Ovary (tissue), 9 donors: ENCODE data around the gene OGG1. TPM values are rescaled to one million over a fixed set of nuclear protein-coding genes. Genes with fewer than 3 reads are reported as not detected.

Experiments
- DNase-seq, 5 donors: peaks; one replicate each; pipeline ENCODE4 v3.0.0-alpha.2; 2019 to 2020
- H3K27ac ChIP-seq, 2 donors: fragments of 200-600 bp; one replicate each; pipeline versions ENCODE4 v1.5.1 to v1.8.0; 2019 to 2022
- H3K27me3 ChIP-seq: fragments of 200-600 bp; one replicate; pipeline ENCODE4 v1.8.0; 2022
- H3K36me3 ChIP-seq: fragments of 200-600 bp; sonication (generic); one replicate; pipeline ENCODE4 v1.5.1; 2019
- H3K4me1 ChIP-seq: one replicate; pipeline ENCODE4 v1.8.1; 2013; ENCODE audit warnings: mild to moderate bottlenecking, moderate library complexity; ENCODE audit not compliant: insufficient read depth
- H3K4me3 ChIP-seq: fragments of 200-600 bp; sonication (generic); one replicate; pipeline ENCODE4 v1.5.1; 2017
- H3K9me3 ChIP-seq, 2 donors: fragments of 200-600 bp in 1 of 2; sonication (generic) in 1 of 2; one replicate each; pipeline versions ENCODE4 v1.5.1 to v1.8.1; 2013 to 2019; ENCODE audit warnings: mild to moderate bottlenecking in 1 of 2, moderate library complexity in 1 of 2
- CTCF ChIP-seq, 3 donors: fragments of 450-650 bp in 2 of 3; fragments of 200-600 bp in 1 of 3; IDR thresholded peaks; one replicate each; pipeline versions ENCODE4 v1.5.1 to v1.8.0; 2016 to 2022; ENCODE audit warnings: antibody characterized with exemption in 3 of 3, mild to moderate bottlenecking in 1 of 3
- EP300 ChIP-seq: sonication (generic); formaldehyde crosslinking; IDR thresholded peaks from one replicate; pipeline ENCODE4 v1.6.1; 2017; ENCODE audit warnings: antibody characterized with exemption
- POLR2A ChIP-seq: fragments of 450-650 bp; IDR thresholded peaks from one replicate; pipeline ENCODE4 v1.6.1; 2017; ENCODE audit warnings: antibody characterized with exemption, mild to moderate bottlenecking, moderate library complexity
- WGBS, 3 donors: extraction: QIAGEN DNeasy Blood & Tissue Kit in 1 of 3; methylation state at CpG; one replicate each; pipeline versions ENCODE4 v1.1.5 to v1.1.7; 2013 to 2017; 5-methylcytosine and 5-hydroxymethylcytosine counted together
- intact Hi-C, 4 donors: fragments of 100-400 bp; cut with DNase I; formaldehyde crosslinking; loops; one replicate each; pipeline versions ENCODE4 v1.11.0 to v1.15.1; 2022 to 2023
- polyA plus RNA-seq, 2 donors: library from polyadenylated mRNA; stranded (reverse); fragments of 200-250 nt in 1 of 2; fragments of 350-450 nt in 1 of 2; fragmentation: Illumina TruSeq in 1 of 2; extraction: RNeasy Lipid Tissue Mini Kit (QIAGEN cat#74804) in 1 of 2; gene quantifications; one replicate each; pipeline ENCODE4 v1.2.3, GENCODE V29; 2013 to 2014
- total RNA-seq, 7 donors: library from RNA; depleted of rRNA in 2 of 7; stranded (reverse); fragments of >200 nt in 2 of 7; fragmentation: NEBNext Ultra II Directional in 3 of 7; extraction: Animal tissue kit (Norgen Biotek cat#: 25700) in 3 of 7; gene quantifications; one replicate each; pipeline versions ENCODE4 v1.1.0 to v1.2.4, GENCODE V29; 2016 to 2023
- donor health status: DM: no; HTN: no; CAD: no; lungs with moderate emphysema.
- donor health status: DM: no; HTN: no; CAD: no.
- donor health status: Bipolar disorder and iron deficiency.
- donor health status: DM: yes; HTN: yes; CAD: no.
- donor health status: DM: no; HTN: no; CAD: no.
- donor health status: DM: yes; HTN: yes; CAD: no.

OGG1 gene
- total and polyA plus RNA-seq, 9 donors = 16.8 to 54.3 (median 31.1) TPM

GRCh38 chr3:9717563-9717962 lies 32.2 kb upstream of the OGG1 start:
- TF ChIP-seq POLR2A (no peak), EP300 (no peak), CTCF (IDR thresholded peaks at IDR 0.05) (no peak)
- Histone ChIP-seq H3K4me3 (no peak overlapping the region), H3K27ac (no peak overlapping the region), H3K9me3 (no peaks in the 10 kb centered on the region), H3K4me1 (no peaks in the 10 kb centered on the region), H3K36me3 (no peaks in the 10 kb centered on the region), H3K27me3 (no peaks in the 10 kb centered on the region)
- intact Hi-C loops = no loop called here
- DNase-seq = no peak
- 87 to 89% (median 89%) methylated on average over 1 of the region's 1 CpG for WGBS, 3 donors

GRCh38 chr3:9718118-9718517 lies 31.6 kb upstream of the OGG1 start:
- TF ChIP-seq POLR2A (no peak), EP300 (no peak), CTCF (IDR thresholded peaks at IDR 0.05) (no peak)
- Histone ChIP-seq H3K4me3 (no peak overlapping the region), H3K9me3 (no peaks in the 10 kb centered on the region), H3K36me3 (no peaks in the 10 kb centered on the region), H3K27me3 (no peaks in the 10 kb centered on the region), H3K27ac (no peak overlapping the region), H3K4me1 (no peaks in the 10 kb centered on the region)
- 74 to 80% (median 75%) methylated on average over 4 of the region's 4 CpGs for WGBS, 3 donors
- intact Hi-C loops = no loop called here
- DNase-seq = no peak

GRCh38 chr3:9721015-9721699 lies 28.6 kb upstream of the OGG1 start:
- H3K9me3 ChIP-seq = no peaks in the 10 kb centered on the region
- WGBS, 3 donors = 35 to 57% (median 38%) methylated on average over 7 of the region's 7 CpGs
- no peaks in the 10 kb centered on the region for H3K4me1 ChIP-seq
- no peak for TF ChIP-seq CTCF (IDR thresholded peaks at IDR 0.05)
- TF ChIP-seq EP300 = no peak
- TF ChIP-seq POLR2A = no peak
- no peak for DNase-seq
- no peak overlapping the region for H3K4me3 ChIP-seq
- intact Hi-C loops = no loop called here
- H3K36me3 ChIP-seq = no peaks in the 10 kb centered on the region
- no peaks in the 10 kb centered on the region for H3K27me3 ChIP-seq
- no peak overlapping the region for H3K27ac ChIP-seq

GRCh38 chr3:9721700-9722060 lies 28.1 kb upstream of the OGG1 start:
- Histone ChIP-seq H3K9me3 (no peaks in the 10 kb centered on the region), H3K27ac (no peak overlapping the region), H3K4me3 (no peak overlapping the region), H3K27me3 (no peaks in the 10 kb centered on the region), H3K4me1 (no peaks in the 10 kb centered on the region), H3K36me3 (no peaks in the 10 kb centered on the region)
- no peak for DNase-seq
- intact Hi-C loops = no loop called here
- TF ChIP-seq POLR2A = no peak
- TF ChIP-seq CTCF (IDR thresholded peaks at IDR 0.05) = no peak
- no peak for TF ChIP-seq EP300
- 79 to 83% (median 82%) methylated on average over 2 of the region's 2 CpGs for WGBS, 3 donors
